GM12891 (cell line): ENCODE measurements around the gene DHDDS.

Experiments used
- POLR2A ChIP-seq: IDR thresholded peaks from 2 replicates; pipeline ENCODE4 v1.6.1; 2011; ENCODE audit warnings: low read depth, low read length, control low read depth
- POLR2AphosphoS5 ChIP-seq: IDR thresholded peaks from 2 replicates; pipeline ENCODE4 v1.6.1; 2011; ENCODE audit warnings: low read depth, low read length, control low read depth

DNA sequence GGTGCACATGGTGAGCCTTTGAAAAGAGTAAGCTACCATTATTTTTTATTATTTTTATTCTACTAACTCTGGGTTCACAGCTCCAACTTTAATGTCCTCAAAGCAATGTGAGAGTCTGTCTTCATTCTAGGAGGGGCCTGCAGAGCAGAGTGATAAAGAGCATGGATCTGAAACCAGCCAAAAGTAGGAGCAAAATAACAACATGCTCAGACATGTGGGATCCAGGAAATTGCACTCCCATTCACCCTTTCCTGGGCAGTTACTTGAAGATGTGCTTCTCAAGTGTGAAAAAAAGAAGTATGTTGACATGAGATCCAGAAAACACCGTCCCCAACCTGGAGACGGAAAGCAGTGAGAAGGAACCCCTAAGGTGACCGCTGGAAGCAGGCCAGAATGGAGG lies 30.2 kb upstream of the DHDDS start:
- TF ChIP-seq POLR2AphosphoS5 (no peak), POLR2A (no peak)
